Lower lobe of right lung (tissue), 2 donors: ENCODE results near the gene ASTL. TPM values are rescaled to one million over a fixed set of nuclear protein-coding genes. Genes with fewer than 3 reads are reported as not detected.
A peak's percentile ranks its signal among the peaks of the same experiment; 100 is the strongest.

Source experiments
- ATAC-seq, 2 donors: fragments of 200-7000 bp; cut with Tn5 transposase; one replicate each; pipeline ENCODE4 v1.9.1; 2020 to 2022; ENCODE audit warnings: mild to moderate bottlenecking in 2 of 2, moderate library complexity in 2 of 2
- DNase-seq: peaks from one replicate; pipeline ENCODE4 v3.0.0-alpha.2; 2020
- H3K27ac ChIP-seq: fragments of 200-600 bp; one replicate; pipeline ENCODE4 v1.8.0; 2022
- H3K27me3 ChIP-seq: fragments of 200-600 bp; one replicate; pipeline ENCODE4 v1.8.0; 2022; ENCODE audit warnings: low read depth
- H3K36me3 ChIP-seq: fragments of 200-600 bp; one replicate; pipeline ENCODE4 v1.8.0; 2022; ENCODE audit warnings: mild to moderate bottlenecking
- H3K4me1 ChIP-seq: fragments of 200-600 bp; one replicate; pipeline ENCODE4 v1.8.0; 2022
- H3K4me3 ChIP-seq: fragments of 200-600 bp; one replicate; pipeline ENCODE4 v1.8.0; 2022; ENCODE audit warnings: mild to moderate bottlenecking
- H3K9me3 ChIP-seq: fragments of 200-600 bp; one replicate; pipeline ENCODE4 v1.8.0; 2022
- CTCF ChIP-seq: fragments of 200-600 bp; IDR thresholded peaks from one replicate; pipeline ENCODE4 v1.8.0; 2022; ENCODE audit warnings: antibody characterized with exemption, mild to moderate bottlenecking
- intact Hi-C: fragments of 100-400 bp; cut with DNase I; formaldehyde crosslinking; loops from one replicate; pipeline ENCODE4 v1.11.0; 2022
- total RNA-seq: library from RNA; stranded (reverse); fragmentation: NEBNext Ultra II Directional; extraction: Animal tissue kit (Norgen Biotek cat#: 25700); gene quantifications from one replicate; pipeline ENCODE4 v1.2.1, GENCODE V29; 2021
- donor health status: DM: no; HTN: yes; CAD: no; lungs with severe emphysema.

Gene ASTL
- total RNA-seq, 1 donor from 2014 or later: not detected

- TF ChIP-seq CTCF: no peak
- H3K9me3 ChIP-seq: no peaks in the 10 kb centered on the region
- no peak overlapping the region for H3K4me3 ChIP-seq
- no peaks in the 10 kb centered on the region for H3K27me3 ChIP-seq
- H3K27ac ChIP-seq: no peak overlapping the region
- H3K4me1 ChIP-seq: peaks cover 26% of the 10 kb centered on the region
- ATAC-seq: no peak
- intact Hi-C loops: no loop called here
- DNase-seq: peak; percentile 27
- H3K36me3 ChIP-seq: no peaks in the 10 kb centered on the region
Observed at GRCh38 chr2:96150791-96151594, 12.7 kb upstream of the ASTL start.

GRCh38 chr2:96150007-96150640, 11.8 kb upstream of the ASTL start:
- peak; percentile 29 for DNase-seq
- no peak overlapping the region for H3K4me3 ChIP-seq
- no peak overlapping the region for H3K27ac ChIP-seq
- H3K9me3 ChIP-seq: no peaks in the 10 kb centered on the region
- H3K36me3 ChIP-seq: no peaks in the 10 kb centered on the region
- intact Hi-C loops: no loop called here
- H3K4me1 ChIP-seq: peaks cover 29% of the 10 kb centered on the region
- TF ChIP-seq CTCF: no peak
- no peaks in the 10 kb centered on the region for H3K27me3 ChIP-seq
- ATAC-seq: no peak

- Histone ChIP-seq H3K4me3 (peak overlapping the region; percentile 3), H3K27me3 (peaks cover under 1% of the 10 kb centered on the region), H3K4me1 (peaks cover 37% of the 10 kb centered on the region), H3K36me3 (no peaks in the 10 kb centered on the region), H3K27ac (peak overlapping the region; percentile 11), H3K9me3 (no peaks in the 10 kb centered on the region)
- TF ChIP-seq CTCF: no peak
- DNase-seq (peak; percentile 81), ATAC-seq (peak; percentile 59 to 63)
- intact Hi-C loops: no loop called here
Observed at GRCh38 chr2:96148410-96149217, 10.3 kb upstream of the ASTL start.

- intact Hi-C loops: no loop called here
- no peaks in the 10 kb centered on the region for H3K9me3 ChIP-seq
- TF ChIP-seq CTCF: no peak
- ATAC-seq (no peak), DNase-seq (peak; percentile 20)
- no peak overlapping the region for H3K4me3 ChIP-seq
- H3K27me3 ChIP-seq: peaks cover 5% of the 10 kb centered on the region
- peaks cover 37% of the 10 kb centered on the region for H3K4me1 ChIP-seq
- H3K27ac ChIP-seq: no peak overlapping the region
- H3K36me3 ChIP-seq: no peaks in the 10 kb centered on the region
Observed at GRCh38 chr2:96147593-96148201, 9.4 kb upstream of the ASTL start.

GRCh38 chr2:96146881-96147592, 8.7 kb upstream of the ASTL start:
- DNase-seq: peak; percentile 35
- no peak for TF ChIP-seq CTCF
- Histone ChIP-seq H3K36me3 (no peaks in the 10 kb centered on the region), H3K9me3 (no peaks in the 10 kb centered on the region), H3K27ac (peak overlapping the region; percentile 58), H3K4me3 (no peak overlapping the region), H3K27me3 (peaks cover 5% of the 10 kb centered on the region), H3K4me1 (peaks cover 37% of the 10 kb centered on the region)
- ATAC-seq: no peak
- intact Hi-C loops: no loop called here
